ELF-1 (cell line): ENCODE data around the gene NDST3.
"Not testable (repeated sequence)": the region's sequence is repeated elsewhere in the genome, so short reads cannot be mapped to it uniquely, and the experiment has no call there.

Experiments used
- DNase-seq: peaks from one replicate; pipeline ENCODE4 v3.0.0-alpha.2; 2016; ENCODE audit warnings: low read depth, low spot score

The NDST3 gene

DNA sequence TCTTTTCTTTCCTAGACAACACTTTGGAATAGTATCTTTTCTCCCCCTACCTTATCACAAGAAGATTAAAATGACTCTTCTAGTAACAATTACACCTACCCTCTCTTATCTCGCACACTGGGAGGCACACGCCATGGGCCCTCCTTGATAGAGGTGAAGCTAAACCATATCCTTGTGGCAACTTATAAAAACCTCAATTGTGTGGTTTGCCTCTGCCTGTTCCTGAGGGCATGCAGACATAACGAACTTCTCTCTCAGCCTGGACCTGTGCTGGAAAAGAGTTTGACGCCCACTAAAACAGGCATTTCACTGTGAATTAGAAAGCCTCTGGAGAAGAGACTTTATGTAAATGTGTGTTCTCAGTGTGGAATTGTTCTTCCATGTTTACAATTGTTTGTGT is 141.2 kb downstream of the NDST3 start:
- no peak for DNase-seq

DNA sequence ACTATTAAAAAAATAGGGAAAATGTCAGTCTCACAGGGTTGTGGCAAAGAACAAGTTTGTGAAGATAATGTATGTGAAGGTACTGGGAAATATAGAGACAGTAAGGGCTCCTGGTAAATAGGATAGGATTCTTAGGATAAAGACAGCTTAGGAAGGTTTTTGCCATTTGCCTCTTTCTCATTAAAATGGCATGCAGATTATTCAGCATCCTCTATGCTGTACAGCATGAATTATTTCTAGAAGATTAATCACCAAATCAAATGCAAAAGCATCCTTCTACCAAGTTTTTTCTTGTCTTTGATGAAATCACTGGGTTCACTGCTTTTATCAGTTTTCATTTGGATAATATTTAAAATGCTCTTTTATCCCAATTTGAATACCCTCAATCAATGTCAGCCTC is 142.8 kb downstream of the NDST3 start:
- DNase-seq: no peak

DNA sequence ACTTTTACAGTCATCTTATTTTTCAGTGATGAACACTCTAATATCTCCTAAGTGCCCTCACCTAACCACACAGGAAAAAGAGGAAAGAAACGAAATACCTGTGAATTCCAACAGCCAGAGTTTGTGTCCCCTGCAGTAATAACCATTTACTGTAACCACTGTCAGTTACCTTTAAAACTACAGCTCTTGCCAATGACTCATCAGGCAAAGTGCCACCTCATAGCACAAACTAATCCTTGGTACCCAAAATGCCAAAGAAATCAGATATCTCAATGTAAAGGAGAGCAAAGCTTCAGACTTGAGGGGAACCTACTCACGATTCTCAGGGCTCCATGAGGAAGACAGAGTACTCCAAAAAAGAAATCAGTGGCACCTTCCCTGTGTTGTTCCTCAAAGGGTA is 146.5 kb downstream of the NDST3 start:
- no peak for DNase-seq

DNA sequence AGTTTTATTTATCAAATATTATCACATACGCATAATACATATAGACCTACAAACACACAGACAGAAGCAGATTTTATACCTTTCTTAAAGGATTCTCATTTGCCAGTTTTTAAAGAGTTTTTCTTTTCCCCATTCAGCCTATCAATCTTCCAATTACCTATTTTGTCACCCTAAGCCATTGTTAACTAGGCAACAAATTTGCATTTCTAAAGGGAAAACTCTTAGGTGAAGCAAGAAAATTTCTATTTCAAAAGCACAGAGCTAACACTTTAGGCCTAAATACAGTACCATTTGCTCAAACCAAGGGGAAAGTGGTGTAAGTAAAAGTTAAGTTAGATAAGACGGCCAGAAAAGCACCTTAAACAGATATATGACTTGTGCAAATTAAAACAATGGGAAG is 156.6 kb downstream of the NDST3 start:
- DNase-seq: no peak

DNA sequence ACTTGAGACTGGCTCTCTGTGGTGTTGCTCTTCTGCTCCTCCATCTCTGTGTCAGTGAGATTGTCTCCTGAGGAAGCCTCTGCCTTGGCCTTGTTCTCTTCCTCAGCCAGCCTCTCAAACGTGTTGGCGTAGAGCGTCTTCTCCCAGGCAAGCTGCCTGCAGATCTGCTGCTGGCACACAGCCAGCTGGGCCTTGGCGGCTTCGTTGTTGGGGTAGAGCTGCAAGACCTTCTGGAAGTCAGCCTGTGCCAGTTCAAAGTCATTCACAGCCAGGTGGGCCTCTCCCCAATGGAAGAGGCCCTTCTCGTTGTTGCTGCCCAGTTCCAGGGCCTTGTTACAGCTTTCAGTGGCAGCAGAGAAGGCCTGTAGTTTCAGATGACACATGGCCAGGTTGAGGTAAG is 159.1 kb downstream of the NDST3 start:
- DNase-seq: no peak

DNA sequence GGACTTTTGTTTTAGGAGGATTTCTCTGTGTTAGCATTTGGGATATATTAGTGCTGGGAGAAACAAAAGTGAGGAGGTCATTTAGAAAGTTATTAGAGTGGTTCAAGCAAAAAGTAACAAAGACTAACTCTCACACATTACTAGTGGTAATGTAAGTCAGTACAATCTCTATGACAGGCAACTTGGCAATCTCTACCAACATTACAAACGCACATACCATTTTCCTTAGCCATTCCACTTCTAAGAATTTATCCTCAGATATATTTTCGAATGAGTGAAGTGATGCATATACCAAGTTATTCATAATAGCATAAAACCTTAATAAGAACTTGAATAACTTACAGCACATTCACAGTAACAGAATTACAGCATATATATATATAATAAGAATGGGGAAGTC is 172.3 kb downstream of the NDST3 start:
- DNase-seq: no peak

DNA sequence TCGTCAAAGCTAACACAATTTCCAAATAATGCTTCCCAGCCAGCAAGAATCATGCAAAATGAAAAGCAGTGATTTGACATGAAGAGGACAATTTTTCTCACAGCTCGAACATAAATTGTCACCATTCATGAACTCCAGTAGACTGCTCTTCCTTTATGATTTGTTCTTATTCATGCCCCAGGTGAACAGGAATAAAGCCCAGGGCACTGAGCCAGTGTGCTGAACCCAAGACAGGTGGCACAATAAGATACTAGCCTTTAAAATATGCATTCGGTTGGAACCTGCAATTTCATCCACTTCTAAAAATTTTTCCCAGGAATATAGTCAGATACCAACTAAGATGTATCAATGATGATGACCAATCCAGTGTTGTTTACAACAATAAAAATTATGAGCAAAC is 178.8 kb downstream of the NDST3 start:
- DNase-seq: no peak

DNA sequence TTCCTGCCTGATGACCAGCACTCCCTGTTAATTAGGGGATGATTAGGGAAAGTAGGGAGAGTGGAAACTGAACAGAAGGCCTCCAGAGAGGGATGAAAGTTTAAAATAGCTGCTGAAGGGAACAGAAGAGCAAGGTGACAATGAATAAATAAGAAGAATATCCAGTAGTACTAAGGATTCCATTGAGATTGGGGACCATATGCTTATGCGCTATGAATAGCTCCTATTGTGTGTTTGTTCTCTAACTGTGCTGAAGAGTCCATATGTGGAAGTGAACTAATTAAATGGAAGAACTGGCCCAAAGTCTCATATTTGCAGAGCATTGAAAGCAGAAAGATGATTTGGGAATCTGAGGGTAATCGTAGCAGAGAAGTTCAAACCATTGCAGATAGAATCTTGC is 181.5 kb downstream of the NDST3 start:
- DNase-seq: no peak

DNA sequence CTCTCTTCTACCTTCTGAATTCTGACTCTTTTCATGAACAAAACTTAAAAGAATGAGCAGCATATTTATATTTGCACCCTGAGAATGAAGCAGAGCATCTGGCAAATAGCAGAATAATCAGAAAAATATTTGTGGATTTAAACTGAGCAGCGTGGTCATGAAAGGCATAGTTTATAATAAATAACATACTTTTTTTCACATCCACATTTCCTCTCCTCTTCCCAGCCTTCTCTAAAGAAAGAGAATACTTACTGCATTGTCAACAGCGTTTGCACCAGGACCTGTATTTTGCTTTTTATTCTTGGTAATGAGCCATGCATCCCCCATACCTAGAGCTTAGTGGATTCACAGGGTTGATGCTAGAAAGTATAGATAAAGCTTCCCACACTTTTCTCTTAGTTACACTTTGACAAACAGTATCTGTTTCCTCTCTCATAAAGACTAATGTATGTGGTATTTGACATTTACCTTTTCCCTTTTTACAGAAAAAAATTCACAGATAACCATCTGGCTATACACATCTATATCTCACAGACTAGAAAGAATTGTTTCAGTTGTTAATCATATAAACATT is 187.0 kb downstream of the NDST3 start:
- DNase-seq: no peak

DNA sequence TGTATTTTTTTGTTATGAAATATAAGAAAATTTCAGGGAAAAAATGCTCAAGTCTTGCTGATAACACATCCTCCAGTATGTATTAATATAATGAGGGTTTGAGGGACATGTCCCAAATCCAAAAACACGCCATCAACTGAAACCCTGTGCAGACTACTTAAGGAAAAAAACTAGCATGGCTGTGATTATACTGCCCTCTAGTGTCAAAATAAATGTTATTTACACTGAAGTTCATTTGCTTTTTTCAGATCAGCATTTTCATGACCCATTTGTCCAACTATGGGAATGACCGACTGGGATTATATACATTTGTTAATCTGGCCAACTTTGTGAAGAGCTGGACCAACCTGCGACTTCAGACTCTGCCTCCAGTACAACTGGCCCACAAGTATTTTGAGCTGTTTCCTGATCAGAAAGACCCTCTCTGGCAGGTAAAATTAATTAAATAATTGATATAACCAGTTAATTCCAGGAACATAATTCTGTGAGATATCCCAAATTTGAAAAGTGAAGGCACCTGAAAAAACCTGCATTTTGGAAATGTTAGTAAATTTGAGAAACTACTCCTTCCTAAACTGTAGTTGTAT is 190.1 kb downstream of the NDST3 start:
- peak; percentile 4 for DNase-seq

DNA sequence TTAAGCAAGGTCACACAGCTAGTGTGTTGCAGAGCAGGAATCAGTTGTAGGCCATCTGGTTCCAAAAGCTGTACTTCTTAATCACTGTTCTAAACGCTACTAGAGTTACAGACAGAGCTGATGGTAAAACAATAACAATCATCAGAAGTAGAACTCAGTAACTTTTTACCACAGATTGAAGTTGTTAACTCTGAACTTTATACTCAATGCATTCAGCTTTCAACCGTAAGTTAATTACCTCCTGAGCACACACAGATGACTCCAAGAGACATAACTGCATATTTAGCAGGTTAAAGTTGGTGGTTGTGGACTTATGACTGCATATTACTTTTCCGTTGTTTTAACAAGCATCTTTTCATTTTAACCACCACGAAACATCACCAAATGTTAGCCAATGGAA is 191.2 kb downstream of the NDST3 start:
- DNase-seq: no peak

DNA sequence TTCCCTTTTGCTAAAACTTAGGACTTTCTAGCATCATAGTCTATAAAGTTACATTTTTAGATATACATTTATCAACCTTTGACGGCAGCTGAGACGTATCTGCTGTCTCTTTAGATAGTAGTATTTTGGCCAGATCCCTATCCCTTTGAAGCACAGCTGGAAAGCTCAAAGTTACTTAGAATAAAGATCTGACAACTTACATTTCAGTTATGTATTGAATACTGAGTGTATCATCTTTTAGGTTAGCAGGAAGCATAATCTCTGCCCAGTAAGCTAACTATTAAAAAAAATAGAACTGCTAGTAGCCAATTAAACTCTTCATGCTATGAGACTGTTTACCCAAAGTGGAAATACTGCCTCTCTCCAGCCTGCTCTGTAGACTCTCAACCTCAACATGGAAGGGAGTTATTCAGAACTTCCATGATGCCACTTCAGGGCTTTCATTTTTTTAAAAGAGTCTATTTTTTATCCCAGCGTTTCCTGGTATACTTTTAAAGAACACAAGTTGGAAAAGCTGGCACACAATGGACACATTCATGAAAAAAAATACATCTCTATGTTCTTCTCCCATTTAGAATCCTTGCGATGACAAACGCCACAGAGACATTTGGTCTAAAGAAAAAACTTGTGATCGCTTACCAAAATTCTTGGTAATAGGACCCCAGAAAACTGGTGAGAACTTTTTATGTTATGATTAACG is 192.2 kb downstream of the NDST3 start:
- no peak for DNase-seq

DNA sequence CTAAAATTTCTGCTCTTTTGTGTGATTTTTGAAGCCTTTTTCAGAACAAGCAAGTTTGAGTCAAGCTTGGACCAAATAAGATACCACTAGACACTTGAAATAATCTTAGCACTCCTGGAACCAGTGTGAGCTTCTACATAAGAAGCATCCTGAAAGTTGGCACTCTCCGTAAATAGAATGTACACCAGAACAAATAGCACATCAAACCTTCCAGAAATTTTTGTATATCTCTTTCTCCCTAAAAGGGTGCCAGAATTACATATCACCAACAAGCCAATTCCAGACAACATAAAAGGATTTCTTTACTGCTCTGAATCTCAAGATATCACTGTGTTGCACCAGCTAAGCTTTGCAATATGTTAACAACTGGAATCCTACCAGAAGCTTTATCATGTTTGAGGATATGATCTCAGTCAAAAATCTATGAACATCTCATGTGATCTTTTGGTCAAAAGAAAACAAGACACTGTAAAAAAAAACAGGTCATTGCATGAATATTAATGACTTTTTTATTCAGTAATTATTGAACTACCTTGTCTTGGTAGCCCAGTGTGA is 201.4 kb downstream of the NDST3 start:
- no peak for DNase-seq

DNA sequence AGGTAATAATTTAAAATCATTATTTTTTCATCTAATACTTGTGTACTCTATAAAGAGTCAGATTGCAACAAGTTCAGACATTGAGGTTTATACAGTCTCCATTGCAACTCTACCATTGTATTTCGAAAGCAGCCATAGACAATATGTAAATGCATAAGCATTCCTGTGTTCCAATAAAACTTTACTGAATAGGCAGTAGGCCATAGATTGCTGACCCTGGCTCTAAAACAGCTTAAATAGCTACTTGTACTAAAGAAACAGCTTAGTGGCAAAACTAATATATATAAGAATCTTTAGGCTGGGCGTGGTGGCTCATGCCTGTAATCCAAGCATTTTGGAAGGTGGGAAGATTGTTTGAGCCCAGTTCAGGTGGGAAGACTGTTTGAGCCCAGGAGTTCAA is 203.2 kb downstream of the NDST3 start:
- DNase-seq: no peak

DNA sequence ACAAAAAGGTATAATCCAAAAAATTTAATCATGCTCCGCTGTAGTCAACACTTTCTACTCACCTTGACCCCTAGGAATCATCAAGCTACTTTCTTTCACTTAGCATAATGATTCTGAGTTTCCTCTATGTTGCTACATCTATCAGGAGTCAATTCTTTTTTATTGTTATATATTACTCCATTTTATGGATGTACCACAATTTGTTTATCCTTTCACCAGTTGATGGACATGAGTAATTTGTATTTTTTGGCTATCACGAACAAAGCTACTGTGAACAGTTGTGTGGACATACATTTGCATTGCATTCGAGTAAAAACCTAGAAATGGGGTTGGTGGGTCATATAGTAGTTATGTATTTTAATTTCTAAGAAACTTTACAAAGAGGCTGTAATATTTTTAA is 215.6 kb downstream of the NDST3 start:
- no peak for DNase-seq

DNA sequence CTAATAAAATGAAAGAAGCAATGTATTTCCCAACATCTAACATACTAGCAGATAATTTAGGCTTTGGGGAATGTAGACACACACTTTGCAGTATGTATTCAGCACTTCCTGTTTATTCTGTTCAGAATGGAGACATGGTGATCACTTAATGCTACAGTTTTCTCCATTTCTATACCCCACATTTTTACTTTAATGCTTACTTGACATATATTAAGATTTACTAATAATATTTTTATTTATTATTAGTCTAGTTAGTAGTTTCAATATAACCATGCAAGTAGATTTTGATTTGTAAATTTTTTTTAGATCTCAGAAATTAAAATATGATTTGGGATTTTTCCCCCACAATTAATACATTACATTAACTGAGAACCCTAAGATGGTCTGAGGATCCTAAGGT is 220.1 kb downstream of the NDST3 start:
- DNase-seq: no peak

DNA sequence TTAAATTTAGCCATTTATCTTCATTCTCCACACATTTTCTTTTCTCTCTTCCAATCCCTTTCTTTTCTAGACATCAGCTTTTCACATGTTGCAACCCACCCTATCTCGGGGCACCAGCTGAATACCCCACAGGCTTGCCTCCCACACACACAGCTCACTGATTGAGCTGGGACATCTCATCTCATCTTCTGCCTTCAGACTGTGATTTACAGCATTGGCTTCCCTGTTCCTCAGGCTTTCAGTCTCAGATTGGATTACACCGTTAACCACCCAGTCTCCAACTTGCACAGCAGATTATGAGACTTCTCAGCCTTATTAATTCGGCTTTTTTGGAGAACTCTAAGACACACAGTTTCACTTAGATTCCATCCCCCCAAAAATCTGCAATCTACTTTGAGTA is 224.8 kb downstream of the NDST3 start:
- no peak for DNase-seq

DNA sequence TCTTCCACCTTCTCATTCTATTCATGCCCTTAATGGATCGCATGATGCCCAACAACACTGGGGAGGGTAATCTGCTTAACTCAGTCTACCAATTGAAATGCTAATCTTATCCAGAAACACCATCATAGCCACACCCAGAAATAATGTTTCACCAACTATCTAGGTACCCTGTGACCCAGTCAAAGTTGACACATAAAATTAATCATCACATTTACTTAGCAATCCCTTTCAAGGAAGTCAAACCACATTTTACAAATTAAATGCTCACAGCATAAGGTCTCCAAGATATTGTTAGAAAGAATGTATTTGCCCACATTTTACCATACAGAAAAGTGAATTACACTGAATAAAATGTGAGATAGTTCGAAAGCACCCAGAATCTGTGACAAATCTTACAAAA is 226.0 kb downstream of the NDST3 start:
- no peak for DNase-seq

DNA sequence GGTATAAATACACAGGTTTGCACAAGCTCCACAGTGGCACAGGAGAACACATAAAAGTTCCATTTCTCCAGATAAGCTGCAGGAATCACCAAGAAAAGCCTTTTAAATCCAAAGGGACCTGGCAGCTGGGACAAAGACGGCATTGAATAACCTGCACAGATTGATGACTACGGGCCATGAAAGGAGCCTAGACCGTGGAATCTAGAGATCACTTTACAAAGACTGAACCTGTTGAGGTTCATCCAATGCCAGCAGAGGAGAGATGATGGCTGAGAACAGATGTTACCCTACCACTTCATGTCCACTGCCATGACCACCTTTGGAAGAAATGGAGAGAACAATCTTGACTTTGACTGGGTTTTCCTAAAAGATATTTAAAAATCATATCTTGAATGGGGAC is 229.8 kb downstream of the NDST3 start:
- DNase-seq: no peak

DNA sequence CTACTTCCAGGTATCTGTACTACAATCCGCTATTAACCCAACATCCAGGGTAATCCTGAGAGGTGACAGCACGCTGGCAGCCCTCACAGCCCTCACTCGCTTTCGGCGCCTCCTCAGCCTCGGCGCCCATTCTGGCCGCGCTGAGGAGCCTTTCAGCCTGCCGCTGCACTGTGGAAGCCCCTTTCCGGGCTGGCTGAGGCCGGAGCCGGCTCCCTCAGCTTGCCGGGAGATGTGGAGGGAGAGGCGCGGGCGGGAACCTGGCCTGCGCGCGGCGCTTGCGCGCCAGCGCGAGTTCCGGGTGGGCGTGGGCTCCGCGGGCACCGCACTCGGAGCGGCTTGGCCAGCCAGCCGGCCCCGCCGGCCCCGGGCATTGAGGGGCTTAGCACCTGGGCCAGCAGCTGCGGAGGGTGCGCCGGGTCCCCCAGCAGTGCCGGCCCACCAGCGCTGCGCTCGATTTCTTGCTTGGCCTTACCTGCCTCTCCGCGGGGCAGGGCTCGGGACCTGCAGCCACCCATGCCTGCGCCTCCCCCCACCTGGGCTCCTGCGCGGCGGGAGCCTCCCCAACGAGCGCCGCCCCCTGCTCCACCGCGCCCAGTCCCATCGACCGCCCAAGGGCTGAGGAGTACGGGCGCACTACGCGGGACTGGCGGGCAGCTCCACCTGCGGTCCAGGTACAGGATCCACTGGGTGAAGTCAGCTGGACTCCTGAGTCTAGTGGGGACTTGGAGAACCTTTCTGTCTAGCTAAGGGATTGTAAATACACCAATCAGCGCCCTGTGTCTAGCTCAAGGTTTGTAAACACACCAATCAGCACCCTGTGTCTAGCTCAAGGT is 231.2 kb downstream of the NDST3 start:
- peak; percentile 65 for DNase-seq

DNA sequence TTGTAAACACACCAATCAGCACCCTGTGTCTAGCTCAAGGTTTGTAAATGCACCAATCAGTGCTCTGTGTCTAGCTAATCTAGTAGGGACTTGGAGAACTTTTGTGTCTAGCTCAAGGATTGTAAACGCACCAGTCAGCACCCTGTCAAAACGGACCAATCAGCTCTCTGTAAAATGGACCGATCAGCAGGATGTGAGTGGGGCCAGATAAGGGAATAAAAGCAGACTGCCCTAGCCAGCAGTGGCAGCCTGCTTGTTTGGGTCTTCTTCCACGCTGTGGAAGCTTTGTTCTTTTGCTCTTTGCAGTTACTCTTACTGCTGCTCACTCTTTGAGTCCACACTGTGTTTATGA is 231.8 kb downstream of the NDST3 start:
- DNase-seq: not testable (repeated sequence)

DNA sequence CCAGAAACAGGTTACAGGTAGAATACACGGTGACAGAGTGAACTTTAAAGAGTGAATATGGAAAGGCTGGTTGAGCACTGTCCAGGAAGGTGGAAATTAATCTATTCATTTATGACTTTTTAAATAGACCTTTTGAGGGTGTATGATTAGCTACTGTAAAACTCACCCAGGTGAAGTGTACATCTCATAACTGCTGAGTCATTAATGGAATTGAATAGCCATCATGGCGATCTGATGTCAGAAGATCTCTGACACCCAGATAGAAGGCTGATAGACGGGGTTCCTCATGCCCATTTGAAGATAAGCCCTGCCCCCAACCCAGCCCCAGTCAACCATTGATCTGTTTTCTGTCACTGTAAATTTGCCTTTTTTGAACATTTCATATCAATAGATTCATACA is 234.5 kb downstream of the NDST3 start:
- DNase-seq: no peak
